Neural cell (in vitro differentiated cells): ENCODE data around the gene TFPI.

Experiments used
- EP300 ChIP-seq: fragments of 450-650 bp; conservative IDR thresholded peaks from 2 replicates; pipeline ENCODE4 v1.6.1; 2014; ENCODE audit warnings: antibody characterized with exemption, mild to moderate bottlenecking, moderate library complexity; ENCODE audit not compliant: poor library complexity, severe bottlenecking
- EZH2 ChIP-seq: fragments of 200-600, 300-800 bp; shearing (Covaris generic), sonication (generic); IDR thresholded peaks from 2 replicates; pipeline ENCODE4 v1.6.1; 2014; ENCODE audit warnings: antibody characterized with exemption, low read length, borderline replicate concordance, mild to moderate bottlenecking; ENCODE audit not compliant: insufficient read depth, poor library complexity, severe bottlenecking
- POLR2AphosphoS5 ChIP-seq: IDR thresholded peaks from 2 replicates; pipeline ENCODE4 v1.6.1; 2012
- RAD21 ChIP-seq: fragments of 450-650 bp; conservative IDR thresholded peaks from 2 replicates; pipeline ENCODE4 v1.6.1; 2014; ENCODE audit warnings: antibody characterized with exemption, mild to moderate bottlenecking, moderate library complexity
- TF ChIP-seq, protein P1 (sequence below): fragments of 450-650 bp; IDR thresholded peaks from 2 replicates; pipeline ENCODE4 v1.5.1; 2014; ENCODE audit warnings: antibody characterized with exemption, mild to moderate bottlenecking, moderate library complexity; ENCODE audit not compliant: poor library complexity, severe bottlenecking

DNA sequence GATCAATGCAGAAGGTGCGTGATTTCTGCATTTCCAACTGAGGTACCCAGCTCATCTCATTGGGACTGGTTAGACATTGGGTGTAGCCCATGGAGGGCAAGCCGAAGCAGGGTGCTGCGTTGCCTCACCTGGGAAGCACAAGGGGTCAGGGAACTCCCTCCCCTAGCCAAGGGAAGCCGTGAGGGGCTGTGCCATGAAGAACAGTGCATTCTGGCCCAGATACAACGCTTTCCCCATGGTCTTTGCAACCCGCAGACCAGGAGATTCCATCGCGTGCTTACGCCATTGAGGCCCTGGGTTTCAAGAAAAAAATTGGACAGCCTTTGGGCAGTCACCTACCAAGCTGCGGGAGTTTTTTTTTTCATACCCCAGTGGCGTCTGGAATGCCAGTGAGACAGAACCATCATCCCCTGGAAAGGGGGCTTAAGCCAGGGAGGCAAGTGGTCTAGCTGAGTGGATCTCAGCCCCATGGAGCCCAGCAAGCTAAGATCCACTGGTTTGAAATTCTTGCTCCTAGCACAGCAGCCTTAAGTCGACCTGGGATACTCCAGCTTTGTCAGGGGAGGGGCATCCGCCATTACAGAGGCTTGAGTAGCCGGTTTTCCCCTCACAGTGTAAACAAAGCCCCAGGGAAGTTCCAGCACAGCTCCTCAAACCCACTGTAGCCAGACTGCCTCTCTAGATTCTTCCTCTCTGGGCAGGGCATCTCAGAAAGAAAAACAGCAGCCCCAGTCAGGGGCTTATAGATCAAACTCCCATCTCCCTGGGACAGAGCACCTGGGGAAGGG, 21.7 kb downstream of the TFPI start:
- TF ChIP-seq, protein P1, sequence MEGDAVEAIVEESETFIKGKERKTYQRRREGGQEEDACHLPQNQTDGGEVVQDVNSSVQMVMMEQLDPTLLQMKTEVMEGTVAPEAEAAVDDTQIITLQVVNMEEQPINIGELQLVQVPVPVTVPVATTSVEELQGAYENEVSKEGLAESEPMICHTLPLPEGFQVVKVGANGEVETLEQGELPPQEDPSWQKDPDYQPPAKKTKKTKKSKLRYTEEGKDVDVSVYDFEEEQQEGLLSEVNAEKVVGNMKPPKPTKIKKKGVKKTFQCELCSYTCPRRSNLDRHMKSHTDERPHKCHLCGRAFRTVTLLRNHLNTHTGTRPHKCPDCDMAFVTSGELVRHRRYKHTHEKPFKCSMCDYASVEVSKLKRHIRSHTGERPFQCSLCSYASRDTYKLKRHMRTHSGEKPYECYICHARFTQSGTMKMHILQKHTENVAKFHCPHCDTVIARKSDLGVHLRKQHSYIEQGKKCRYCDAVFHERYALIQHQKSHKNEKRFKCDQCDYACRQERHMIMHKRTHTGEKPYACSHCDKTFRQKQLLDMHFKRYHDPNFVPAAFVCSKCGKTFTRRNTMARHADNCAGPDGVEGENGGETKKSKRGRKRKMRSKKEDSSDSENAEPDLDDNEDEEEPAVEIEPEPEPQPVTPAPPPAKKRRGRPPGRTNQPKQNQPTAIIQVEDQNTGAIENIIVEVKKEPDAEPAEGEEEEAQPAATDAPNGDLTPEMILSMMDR = no peak
- no peak for TF ChIP-seq EZH2
- TF ChIP-seq EP300 = no peak
- TF ChIP-seq POLR2AphosphoS5 = no peak
- no peak for TF ChIP-seq RAD21
